HG02610 (cell line): ENCODE data around the gene HSFX2.
"Not testable (repeated sequence)": the region's sequence is repeated elsewhere in the genome, so short reads cannot be mapped to it uniquely, and the experiment has no call there.

Source experiments
- ATAC-seq: cut with Tn5 transposase; IDR thresholded peaks from one replicate; pipeline ENCODE4 v1.9.1; 2021; ENCODE audit warnings: mild to moderate bottlenecking, moderate library complexity; ENCODE audit not compliant: unreplicated experiment

HSFX2 gene

DNA sequence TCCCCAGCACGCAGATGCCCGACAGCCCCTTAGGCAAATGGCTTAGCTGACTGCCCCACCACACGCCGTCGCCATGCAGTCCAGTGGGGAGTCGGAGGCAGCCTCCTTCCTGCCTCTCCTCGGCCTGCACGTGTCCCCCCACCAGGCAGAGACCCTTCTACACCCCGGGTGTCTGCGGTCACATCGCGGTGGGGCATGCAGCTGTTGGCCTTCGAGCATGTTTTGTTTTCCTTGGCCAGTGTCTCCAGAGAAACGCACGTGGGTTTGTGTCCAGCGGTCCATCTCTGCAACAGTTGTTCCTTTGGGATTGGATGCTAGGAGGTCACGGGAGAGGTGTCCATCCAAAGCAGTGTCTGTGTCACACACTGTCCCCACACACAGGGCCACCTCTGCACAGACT lies at the start of gene HSFX2:
Gene HSFX2 (minus strand): TSS at position 101 of the 400 bp plus-strand sequence. CDS start 614 bp downstream, outside the sequence.
- ATAC-seq, result not testable (repeated sequence)

DNA sequence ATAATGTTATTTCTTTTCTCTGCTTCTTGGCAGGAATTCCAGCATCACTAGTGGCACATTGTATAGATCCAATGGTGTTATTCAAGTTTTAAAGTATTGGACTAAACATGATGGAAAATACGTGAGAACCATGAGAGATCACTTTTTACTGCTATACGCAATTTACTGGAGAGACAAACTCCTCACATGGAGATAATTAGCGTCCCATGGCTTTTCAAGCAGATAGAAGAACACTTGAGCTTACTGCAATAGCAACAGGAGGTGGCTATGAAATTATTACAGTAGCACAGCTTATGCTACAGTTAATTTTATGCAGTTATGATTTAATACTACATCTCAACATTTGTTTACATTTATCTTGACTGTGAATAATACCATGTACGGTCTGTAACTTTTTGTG lies 48.4 kb upstream of the HSFX2 start:
- no peak for ATAC-seq

- no peak for ATAC-seq
Observed at GRCh38 chrX:149641835-149642234, 46.7 kb upstream of the HSFX2 start.

- ATAC-seq, result no peak
Observed at GRCh38 chrX:149641432-149641831, 46.3 kb upstream of the HSFX2 start.

DNA sequence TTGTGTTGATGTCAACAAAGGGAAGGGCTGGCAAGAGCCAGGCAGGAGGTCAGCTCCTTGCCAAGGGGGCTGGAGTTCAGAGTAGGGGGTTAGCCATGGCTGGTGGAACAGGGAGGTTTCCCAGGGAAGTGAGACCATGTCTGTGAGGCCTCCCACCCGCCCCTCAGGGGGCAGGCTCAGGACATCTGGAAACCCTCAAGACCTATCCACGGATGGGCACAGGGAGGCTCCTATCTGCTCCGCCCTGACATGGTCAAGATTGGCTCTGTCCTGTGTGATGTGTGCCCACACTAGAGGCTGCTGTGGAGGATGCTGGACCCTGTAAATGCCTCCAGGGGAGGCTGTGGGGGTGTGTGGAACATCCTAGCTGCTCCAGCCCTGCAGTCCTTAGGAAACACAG lies 44.5 kb upstream of the HSFX2 start:
- no peak for ATAC-seq

DNA sequence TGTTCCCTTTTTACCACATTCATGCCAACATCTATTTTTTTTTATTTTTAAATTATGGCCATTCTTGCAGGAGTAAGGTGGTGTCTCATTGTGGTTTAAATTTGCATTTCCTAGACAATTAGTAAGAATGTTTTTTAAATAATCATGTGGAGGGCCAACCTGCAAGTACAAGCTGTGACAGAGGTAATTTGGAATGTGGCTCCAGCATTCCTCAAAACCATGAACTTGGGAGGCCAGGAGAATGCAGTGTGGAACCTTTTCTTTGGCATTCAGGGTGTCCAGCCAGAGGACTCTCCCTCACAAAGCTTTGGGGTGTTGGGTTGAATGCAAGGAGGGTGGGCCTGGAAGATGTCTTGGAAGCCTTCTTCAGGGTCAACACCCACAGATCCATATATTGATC lies 43.7 kb upstream of the HSFX2 start:
- ATAC-seq, result no peak

DNA sequence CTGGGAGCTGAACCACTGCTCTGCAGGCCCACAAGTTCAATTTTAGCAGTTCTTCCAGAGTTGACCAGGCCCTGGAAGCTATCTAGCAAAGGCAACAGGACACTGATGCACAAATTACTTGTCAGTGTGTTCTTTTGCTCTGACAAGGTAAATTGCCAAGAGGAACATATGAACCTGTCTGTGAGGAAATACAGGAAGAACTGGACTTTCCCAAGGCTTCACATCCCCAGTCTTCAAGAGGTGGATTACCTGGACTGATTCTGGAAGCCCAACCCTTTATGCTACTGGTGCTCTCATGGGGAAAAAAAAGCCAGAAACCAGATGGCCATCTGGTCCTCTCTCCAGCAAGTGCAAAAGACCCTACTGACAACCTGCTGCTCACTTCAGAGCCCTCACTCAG lies 38.4 kb upstream of the HSFX2 start:
- ATAC-seq, result no peak

- ATAC-seq, result peak; percentile 90
Observed at GRCh38 chrX:149631234-149632165, 36.4 kb upstream of the HSFX2 start, which contains the start of gene TMEM185A. TMEM185A (minus strand) TSS chrX:149631792; CDS start chrX:149631580, 212 bp downstream.

DNA sequence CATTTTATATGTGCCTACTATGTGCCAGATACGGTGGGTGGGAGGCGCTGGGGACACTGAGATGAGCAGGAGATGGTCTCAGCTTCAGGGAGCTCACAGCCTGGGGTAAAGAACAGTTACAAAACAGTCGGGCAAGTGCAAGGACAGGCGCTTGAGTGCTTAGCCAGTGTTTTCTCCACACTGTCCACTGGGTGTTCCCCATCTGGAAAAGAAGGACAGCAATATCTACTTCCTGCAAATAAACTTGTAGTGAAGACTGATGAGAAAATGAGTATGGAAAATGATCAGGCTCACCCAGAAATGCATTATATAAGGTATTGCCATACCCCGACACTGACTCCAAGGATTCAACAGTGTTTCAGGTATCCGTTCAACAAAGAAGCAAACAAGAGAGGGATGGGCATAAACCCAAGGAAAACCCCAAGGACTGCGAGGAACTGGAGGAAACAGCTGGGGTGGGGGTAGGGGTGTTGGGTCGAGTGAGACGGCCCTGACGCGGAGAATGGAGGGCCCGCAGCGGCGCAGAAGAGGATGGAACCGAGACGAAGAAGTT lies 35.6 kb upstream of the HSFX2 start:
- no peak for ATAC-seq

GRCh38 chrX:149629730-149630387 lies 34.7 kb upstream of the HSFX2 start:
- no peak for ATAC-seq

DNA sequence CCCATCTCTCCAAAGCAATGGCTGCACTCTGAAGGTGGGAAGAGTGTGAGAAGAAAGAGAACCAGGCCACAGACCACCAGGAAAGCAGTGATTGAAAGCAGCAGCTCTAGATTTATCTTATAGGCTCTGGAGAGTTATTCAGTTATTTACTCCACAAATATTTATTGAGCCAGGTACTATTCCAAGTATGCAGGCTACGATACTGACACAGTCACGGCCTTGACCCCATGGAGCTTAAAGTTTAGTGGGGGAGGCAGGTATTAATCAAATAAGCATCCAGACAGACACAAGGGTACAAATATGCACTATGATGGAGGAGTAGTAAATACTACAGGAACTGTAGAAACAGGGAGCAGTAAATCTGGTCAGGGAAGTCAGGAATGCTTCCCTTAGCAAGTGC lies 33.7 kb upstream of the HSFX2 start:
- no peak for ATAC-seq

- no peak for ATAC-seq
Observed at GRCh38 chrX:149628280-149628679, 33.2 kb upstream of the HSFX2 start.

- not testable (repeated sequence) for ATAC-seq
Observed at GRCh38 chrX:149626829-149627228, 31.7 kb upstream of the HSFX2 start.

DNA sequence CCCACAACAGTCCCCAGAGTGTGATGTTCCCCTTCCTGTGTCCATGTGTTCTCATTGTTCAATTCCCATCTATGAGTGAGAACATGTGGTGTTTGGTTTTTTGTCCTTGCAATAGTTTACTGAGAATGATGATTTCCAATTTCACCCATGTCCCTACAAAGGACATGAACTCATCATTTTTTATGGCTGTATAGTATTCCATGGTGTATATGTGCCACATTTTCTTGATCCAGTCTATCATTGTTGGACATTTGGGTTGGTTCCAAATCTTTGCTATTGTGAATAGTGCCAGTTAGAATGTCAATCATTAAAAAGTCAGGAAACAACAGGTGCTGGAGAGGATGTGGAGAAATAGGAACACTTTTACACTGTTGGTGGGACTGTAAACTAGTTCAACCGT lies 24.5 kb upstream of the HSFX2 start:
- ATAC-seq, result not testable (repeated sequence)

- no peak for ATAC-seq
Observed at GRCh38 chrX:149618871-149619270, 23.8 kb upstream of the HSFX2 start.

GRCh38 chrX:149611623-149612175 lies 16.6 kb upstream of the HSFX2 start:
- ATAC-seq, result no peak

DNA sequence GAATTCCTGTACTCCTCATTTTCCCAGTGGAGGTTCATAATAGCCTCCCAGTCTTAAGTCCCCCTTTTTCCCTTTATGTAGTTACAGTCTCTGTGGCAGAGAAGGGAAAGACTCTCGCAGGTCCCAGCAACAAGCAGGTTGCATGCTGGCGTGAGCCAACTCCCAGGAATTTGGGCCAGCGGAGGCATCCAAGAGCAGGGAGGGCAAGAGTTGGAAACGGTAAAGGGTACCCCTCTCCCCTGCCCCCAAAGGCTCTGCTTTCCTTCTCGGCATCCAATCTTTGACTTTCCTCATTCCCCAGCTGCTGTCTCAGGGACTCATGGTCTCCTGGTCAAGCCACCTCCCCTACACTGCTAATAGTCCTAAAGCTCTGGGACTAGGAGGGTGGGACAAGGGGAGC lies 15.4 kb upstream of the HSFX2 start:
- ATAC-seq, result no peak

- no peak for ATAC-seq
Observed at GRCh38 chrX:149607699-149608098, 12.6 kb upstream of the HSFX2 start.

DNA sequence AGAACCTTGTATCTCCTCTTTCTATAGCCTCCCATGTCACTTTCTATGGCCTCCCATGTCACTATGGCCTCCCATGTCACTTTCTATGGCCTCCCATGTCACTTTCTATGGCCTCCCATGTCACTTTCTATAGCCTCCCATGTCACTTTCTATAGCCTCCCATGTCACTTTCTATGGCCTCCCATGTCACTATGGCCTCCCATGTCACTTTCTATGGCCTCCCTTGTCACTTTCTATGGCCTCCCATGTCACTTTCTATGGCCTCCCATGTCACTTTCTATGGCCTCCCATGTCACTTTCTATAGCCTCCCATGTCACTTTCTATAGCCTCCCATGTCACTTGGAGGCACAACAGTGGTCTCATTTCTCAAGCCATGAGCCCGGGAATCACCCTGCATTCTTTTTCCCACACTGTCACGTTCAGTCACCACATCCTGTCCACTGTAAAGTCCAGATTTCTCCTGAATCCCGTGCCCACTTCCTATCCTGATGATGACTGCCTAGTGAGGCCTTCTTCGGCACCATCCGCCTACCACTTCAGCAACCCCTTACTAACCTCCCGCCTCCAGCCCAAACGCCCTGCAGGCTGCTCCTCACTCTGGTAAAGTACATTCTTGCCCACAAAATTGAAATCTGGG lies 10.3 kb upstream of the HSFX2 start:
- not testable (repeated sequence) for ATAC-seq

DNA sequence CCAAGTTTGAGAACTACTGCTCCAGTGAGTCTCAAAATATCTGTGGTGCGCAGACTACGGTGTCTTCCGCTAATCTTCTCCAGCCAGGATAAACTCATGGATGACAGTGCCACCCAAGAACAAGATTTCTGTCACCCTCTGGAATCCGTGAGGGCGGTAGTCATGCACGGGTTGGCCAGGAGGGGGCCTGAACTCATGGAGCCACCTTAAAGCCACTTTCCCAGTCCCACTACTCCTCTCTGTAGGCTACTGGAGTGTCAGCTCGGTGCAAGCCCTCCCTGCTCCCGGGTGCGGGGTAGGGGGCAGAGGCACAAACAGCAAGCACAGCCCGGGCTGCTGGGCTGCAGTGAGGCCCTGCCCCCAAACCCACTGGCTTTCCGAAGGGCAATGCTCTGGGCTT lies 3.5 kb upstream of the HSFX2 start:
- not testable (repeated sequence) for ATAC-seq

DNA sequence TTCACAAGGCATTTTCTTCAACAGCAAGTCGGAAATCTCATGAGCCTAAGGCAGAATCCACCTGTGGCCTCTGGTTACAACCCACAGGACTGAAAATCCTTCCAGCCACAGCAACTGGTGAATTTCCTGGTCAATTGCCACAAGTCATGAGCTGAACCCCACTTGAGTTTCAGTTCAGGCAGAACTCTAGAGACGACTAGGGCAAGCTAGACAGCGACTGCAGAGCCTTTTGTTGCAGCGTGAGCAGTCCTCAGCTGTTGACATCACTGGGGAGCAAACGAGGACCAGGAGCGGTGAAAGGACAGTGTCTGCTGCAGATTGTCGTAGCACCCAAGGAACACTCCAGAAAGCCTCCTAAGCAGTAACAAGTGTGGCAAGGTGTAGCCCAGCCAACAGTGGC lies 829 bp upstream of the HSFX2 start:
- ATAC-seq, result not testable (repeated sequence)
